Pancreas (tissue), 10 donors: ENCODE measurements around the gene CNPY1. TPM values are rescaled to one million over a fixed set of nuclear protein-coding genes. Genes with fewer than 3 reads are reported as not detected.
A peak's percentile ranks its signal among the peaks of the same experiment; 100 is the strongest.

ENCODE experiments used
- ATAC-seq, 4 donors: fragments of 200-7000 bp; cut with Tn5 transposase; one replicate each; pipeline versions ENCODE4 v1.8.0 to v1.9.1; 2020; ENCODE audit warnings: mild to moderate bottlenecking in 4 of 4, moderate library complexity in 4 of 4
- DNase-seq, 6 donors: peaks; one replicate each; pipeline ENCODE4 v3.0.0-alpha.2; 2020
- FAIRE-seq: peaks from 2 replicates; lab custom pipeline; 2012; peaks lifted over from hg19 to GRCh38; lab: Jason Lieb, UNC
- H3K27ac ChIP-seq, 4 donors: fragments of 200-600 bp; sonication (generic); 1 replicate in 3 of 4; 2 replicates in 1 of 4; pipeline versions ENCODE4 v1.5.0 to v1.8.0; 2020
- H3K27me3 ChIP-seq, 4 donors: fragments of 200-600 bp; one replicate each; pipeline ENCODE4 v1.8.0; 2021
- H3K36me3 ChIP-seq, 3 donors: fragments of 200-600 bp; sonication (generic) in 1 of 3; one replicate each; pipeline versions ENCODE4 v1.5.0 to v1.8.0; 2020 to 2021
- H3K4me1 ChIP-seq, 3 donors: fragments of 200-600 bp; one replicate each; pipeline ENCODE4 v1.8.0; 2021
- H3K4me3 ChIP-seq, 4 donors: fragments of 200-600 bp; sonication (generic) in 2 of 4; one replicate each; pipeline versions ENCODE4 v1.5.0 to v1.8.0; 2020 to 2021
- H3K9me3 ChIP-seq, 4 donors: fragments of 200-600 bp; one replicate each; pipeline ENCODE4 v1.8.0; 2021
- CTCF ChIP-seq, 4 donors: fragments of 200-600 bp; sonication (generic) in 3 of 4; IDR thresholded peaks; one replicate each; pipeline versions ENCODE4 v1.5.0 to v1.8.0; 2021; ENCODE audit warnings: antibody characterized with exemption in 4 of 4
- WGBS, 2 donors: extraction: QIAGEN DNeasy Blood & Tissue Kit; methylation state at CpG; one replicate each; pipeline ENCODE4 v1.1.7; 2013; 5-methylcytosine and 5-hydroxymethylcytosine counted together
- intact Hi-C, 3 donors: fragments of 100-400 bp; cut with DNase I; formaldehyde crosslinking; loops; one replicate each; pipeline versions ENCODE4 v1.11.1 to v1.14.2; 2022
- polyA plus RNA-seq, 2 donors: library from polyadenylated mRNA; stranded (reverse); fragments of 200-250 nt; gene quantifications; one replicate each; pipeline ENCODE4 v1.2.3, GENCODE V29; 2013
- total RNA-seq, 6 donors: library from RNA; stranded (reverse); fragmentation: NEBNext Ultra II Directional in 4 of 6; extraction: Animal tissue kit (Norgen Biotek cat#: 25700) in 4 of 6; gene quantifications; one replicate each; pipeline versions ENCODE4 v1.2.1 to v1.2.4, GENCODE V29; 2021 to 2023
- donor health status: healthy with polysubstance abuse.
- donor health status: DM: no; HTN: no; CAD: no; lungs with moderate emphysema.
- donor health status: DM: no; HTN: no; CAD: no.
- donor health status: control.
- donor health status: control.
- donor health status: Bipolar disorder and iron deficiency.
- donor health status: DM: yes; HTN: yes; CAD: no.
- donor health status: DM: no; HTN: no; CAD: no.
- donor health status: DM: no; HTN: no; CAD: no.
- donor health status: DM: yes; HTN: yes; CAD: no.

Gene CNPY1
- total and polyA plus RNA-seq, 8 donors = not detected

GRCh38 chr7:155532792-155533119 is 13.6 kb downstream of the CNPY1 start:
- no peak for TF ChIP-seq CTCF (IDR thresholded peaks at IDR 0.05)
- 21 to 36% methylated on average over 14 of the region's 14 CpGs for WGBS, 2 donors
- Histone ChIP-seq H3K4me3 (peak overlapping the region in 1 of 4 donors; percentile 27), H3K27ac (no peak overlapping the region), H3K9me3 (no peaks in the 10 kb centered on the region), H3K27me3 (peaks cover 0 to 10% (median 0%) of the 10 kb centered on the region in 4 donors), H3K36me3 (no peaks in the 10 kb centered on the region), H3K4me1 (no peaks in the 10 kb centered on the region)
- no peak for FAIRE-seq
- ATAC-seq = no peak
- intact Hi-C loops = no loop called here
- DNase-seq = peak in 1 of 6 donors; percentile 27

- TF ChIP-seq CTCF (IDR thresholded peaks at IDR 0.05) = no peak
- no peaks in the 10 kb centered on the region for H3K9me3 ChIP-seq
- DNase-seq = peak in 1 of 6 donors; percentile 33
- H3K27me3 ChIP-seq = peaks cover 0 to 10% (median 0%) of the 10 kb centered on the region in 4 donors
- FAIRE-seq = no peak
- H3K36me3 ChIP-seq = no peaks in the 10 kb centered on the region
- no peak overlapping the region for H3K4me3 ChIP-seq
- WGBS, 2 donors = 37 to 54% methylated on average over 9 of the region's 9 CpGs
- ATAC-seq = no peak
- no peaks in the 10 kb centered on the region for H3K4me1 ChIP-seq
- intact Hi-C loops = no loop called here
- H3K27ac ChIP-seq = no peak overlapping the region
These were observed 14.7 kb downstream of the CNPY1 start for GRCh38 chr7:155531681-155532080.

- no peak overlapping the region for H3K4me3 ChIP-seq
- H3K4me1 ChIP-seq = no peaks in the 10 kb centered on the region
- H3K27me3 ChIP-seq = peaks cover 0 to 10% (median 0%) of the 10 kb centered on the region in 4 donors
- intact Hi-C loops = no loop called here
- ATAC-seq = no peak
- DNase-seq = peak in 1 of 6 donors; percentile 18
- H3K9me3 ChIP-seq = no peaks in the 10 kb centered on the region
- no peaks in the 10 kb centered on the region for H3K36me3 ChIP-seq
- no peak for TF ChIP-seq CTCF (IDR thresholded peaks at IDR 0.05)
- FAIRE-seq = no peak
- no peak overlapping the region for H3K27ac ChIP-seq
- whole genome bisulfite sequencing, 2 donors = 77 to 87% methylated on average over 6 of the region's 6 CpGs
These were observed 15.8 kb downstream of the CNPY1 start for GRCh38 chr7:155530601-155531000.

GRCh38 chr7:155529845-155530244 is 16.5 kb downstream of the CNPY1 start:
- ATAC-seq = no peak
- FAIRE-seq = no peak
- no peak overlapping the region for H3K27ac ChIP-seq
- H3K9me3 ChIP-seq = no peaks in the 10 kb centered on the region
- no peak for TF ChIP-seq CTCF (IDR thresholded peaks at IDR 0.05)
- H3K36me3 ChIP-seq = no peaks in the 10 kb centered on the region
- H3K4me3 ChIP-seq = no peak overlapping the region
- no peaks in the 10 kb centered on the region for H3K4me1 ChIP-seq
- H3K27me3 ChIP-seq = peaks cover 0 to 10% (median 0%) of the 10 kb centered on the region in 4 donors
- WGBS, 2 donors = 85 to 86% methylated on average over 11 of the region's 11 CpGs
- intact Hi-C loops = no loop called here
- peak in 1 of 6 donors; percentile 5 for DNase-seq

GRCh38 chr7:155529346-155529745 is 17.0 kb downstream of the CNPY1 start:
- H3K36me3 ChIP-seq = no peaks in the 10 kb centered on the region
- intact Hi-C loops = no loop called here
- no peak for FAIRE-seq
- ATAC-seq = no peak
- peaks cover 0 to 10% (median 0%) of the 10 kb centered on the region in 4 donors for H3K27me3 ChIP-seq
- no peak overlapping the region for H3K4me3 ChIP-seq
- 92 to 94% methylated on average over 4 of the region's 4 CpGs for WGBS, 2 donors
- peak in 1 of 6 donors; percentile 6 for DNase-seq
- TF ChIP-seq CTCF (IDR thresholded peaks at IDR 0.05) = no peak
- no peak overlapping the region for H3K27ac ChIP-seq
- H3K4me1 ChIP-seq = no peaks in the 10 kb centered on the region
- H3K9me3 ChIP-seq = no peaks in the 10 kb centered on the region
